HG02981 (cell line): ENCODE measurements around the gene CFAP20DC.
"Not testable (repeated sequence)": the region's sequence is repeated elsewhere in the genome, so short reads cannot be mapped to it uniquely, and the experiment has no call there.

ENCODE experiments used
- ATAC-seq: cut with Tn5 transposase; IDR thresholded peaks from one replicate; pipeline ENCODE4 v1.9.1; 2021; ENCODE audit warnings: mild to moderate bottlenecking, moderate library complexity; ENCODE audit not compliant: unreplicated experiment

CFAP20DC gene

GRCh38 chr3:58751882-58752567 lies 297.8 kb downstream of the CFAP20DC start:
- ATAC-seq, result no peak

DNA sequence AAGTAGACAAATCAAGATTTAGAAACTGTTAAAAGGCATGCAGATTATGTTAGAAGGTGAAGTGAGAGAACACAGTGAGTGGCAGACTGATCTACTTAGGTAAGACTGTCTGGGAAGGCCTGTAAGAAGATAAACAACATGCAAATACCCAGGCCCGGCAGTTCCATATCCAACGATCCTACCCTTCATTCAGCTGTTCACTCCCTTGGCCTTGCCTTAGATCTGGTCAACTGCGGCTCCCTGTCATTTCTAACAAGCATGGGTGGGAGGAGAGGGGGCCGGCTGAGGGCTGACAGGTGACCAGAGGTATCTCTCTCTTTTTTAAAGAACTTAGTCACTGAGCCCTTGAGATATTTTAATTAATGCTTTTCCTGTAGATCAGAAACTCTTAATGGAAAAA lies 298.6 kb downstream of the CFAP20DC start:
- no peak for ATAC-seq

- ATAC-seq, result no peak
Observed at GRCh38 chr3:58749948-58750347, 299.9 kb downstream of the CFAP20DC start.

DNA sequence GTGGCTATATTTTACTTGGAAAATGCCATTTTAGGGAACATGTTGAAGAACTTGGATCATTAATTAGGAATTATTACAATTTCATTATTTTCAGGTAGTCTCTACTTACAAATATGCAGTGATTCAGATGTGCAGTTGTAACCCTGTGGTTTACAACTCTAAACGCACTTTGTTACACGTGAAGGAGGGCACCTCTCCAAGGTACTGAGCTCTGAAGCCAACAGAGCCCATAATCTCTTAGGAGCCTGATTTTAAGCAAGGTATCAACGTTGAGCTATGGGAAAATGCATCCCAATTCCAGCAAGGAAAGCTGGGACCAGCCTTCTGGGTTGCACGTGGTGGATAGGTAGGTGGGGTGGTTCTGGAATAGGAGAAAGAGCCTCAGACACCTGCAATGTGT lies 301.8 kb downstream of the CFAP20DC start:
- no peak for ATAC-seq

- ATAC-seq, result no peak
Observed at GRCh38 chr3:58746758-58747157, 303.1 kb downstream of the CFAP20DC start.

DNA sequence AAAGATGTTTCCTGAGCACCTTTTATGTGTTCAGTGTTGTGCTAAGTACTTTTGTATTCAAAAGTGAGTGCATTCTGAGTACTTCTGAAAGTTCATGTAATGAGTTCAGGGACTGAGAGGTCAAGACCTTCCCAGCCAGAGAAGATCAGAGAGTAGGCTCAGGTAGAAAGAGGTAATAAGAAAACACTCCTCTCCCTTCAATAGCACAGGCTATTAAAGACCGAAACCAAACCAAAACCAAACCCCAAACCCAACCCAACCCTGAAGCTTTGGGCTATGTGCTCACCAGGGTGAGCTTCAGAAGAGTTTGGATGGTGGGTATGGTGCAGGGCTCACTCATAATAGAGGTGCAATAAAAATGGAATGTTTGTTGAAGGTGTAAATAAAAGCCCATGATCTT lies 306.5 kb downstream of the CFAP20DC start:
- no peak for ATAC-seq

- no peak for ATAC-seq
Observed at GRCh38 chr3:58742239-58742638, 307.6 kb downstream of the CFAP20DC start.

- ATAC-seq, result no peak
Observed at GRCh38 chr3:58737644-58738043, 312.2 kb downstream of the CFAP20DC start.

- no peak for ATAC-seq
Observed at GRCh38 chr3:58731673-58732072, 318.2 kb downstream of the CFAP20DC start.

- no peak for ATAC-seq
Observed at GRCh38 chr3:58728723-58729122, 321.1 kb downstream of the CFAP20DC start.

- no peak for ATAC-seq
Observed at GRCh38 chr3:58725326-58725853, 324.4 kb downstream of the CFAP20DC start.

GRCh38 chr3:58724336-58724735 lies 325.5 kb downstream of the CFAP20DC start:
- no peak for ATAC-seq

DNA sequence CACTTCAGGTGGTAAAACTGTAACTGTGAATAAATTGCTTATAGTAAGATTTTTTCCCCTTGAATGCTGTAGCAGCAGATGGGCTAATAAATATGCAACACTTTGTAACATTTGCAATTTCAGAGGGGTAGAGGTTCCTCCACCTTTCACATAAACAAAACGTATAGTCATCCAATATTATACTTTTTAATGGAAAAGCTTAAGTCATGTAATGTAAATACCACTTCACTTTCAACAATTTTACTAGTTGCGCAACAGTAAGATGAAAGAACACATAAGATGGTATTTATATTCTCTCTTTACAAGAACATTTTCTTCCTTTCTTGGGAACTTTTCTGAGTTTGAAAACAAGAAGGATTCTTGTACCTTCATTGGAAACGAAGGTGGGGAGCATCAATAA lies 326.7 kb downstream of the CFAP20DC start:
- no peak for ATAC-seq

GRCh38 chr3:58722561-58722960 lies 327.3 kb downstream of the CFAP20DC start:
- no peak for ATAC-seq

- no peak for ATAC-seq
Observed at GRCh38 chr3:58720526-58720925, 329.3 kb downstream of the CFAP20DC start.

GRCh38 chr3:58719684-58720083 lies 330.1 kb downstream of the CFAP20DC start:
- ATAC-seq, result no peak

DNA sequence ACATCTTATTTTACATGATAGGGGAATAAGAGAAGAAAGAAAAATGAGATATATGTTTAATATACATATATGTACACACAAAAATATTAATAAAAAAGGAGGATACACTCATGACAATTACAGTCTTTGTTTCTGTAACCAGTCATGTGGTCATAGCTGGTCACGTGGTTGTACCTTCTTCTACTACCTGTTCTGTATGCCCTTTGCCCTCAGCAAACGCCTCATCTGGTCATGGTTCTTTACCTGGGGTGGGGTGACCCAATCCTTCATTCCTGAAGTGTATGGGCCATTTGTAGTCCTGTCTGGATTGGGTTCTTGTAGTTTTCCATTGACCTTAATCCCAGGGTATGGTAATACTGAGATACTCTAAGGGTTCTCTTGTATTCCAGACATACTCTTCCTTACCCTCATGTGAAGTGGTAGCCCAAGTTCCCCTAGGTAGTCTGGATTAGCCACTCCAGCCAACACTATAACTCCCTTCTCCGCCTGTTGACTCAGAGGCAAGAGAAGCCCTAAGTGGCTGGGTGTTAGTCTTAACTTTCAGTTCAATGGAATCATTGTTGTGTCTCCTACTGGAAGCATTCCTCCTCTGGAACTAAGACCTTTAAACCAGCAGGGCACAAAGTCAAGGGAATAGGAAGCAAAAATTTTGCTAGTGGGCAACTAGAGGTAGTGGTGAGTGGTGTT lies 336.0 kb downstream of the CFAP20DC start:
- no peak for ATAC-seq

GRCh38 chr3:58711871-58712270 lies 338.0 kb downstream of the CFAP20DC start:
- no peak for ATAC-seq

- ATAC-seq, result not testable (repeated sequence)
Observed at GRCh38 chr3:58708983-58709382, 340.8 kb downstream of the CFAP20DC start.

GRCh38 chr3:58708116-58708791 lies 341.6 kb downstream of the CFAP20DC start:
- ATAC-seq, result no peak

DNA sequence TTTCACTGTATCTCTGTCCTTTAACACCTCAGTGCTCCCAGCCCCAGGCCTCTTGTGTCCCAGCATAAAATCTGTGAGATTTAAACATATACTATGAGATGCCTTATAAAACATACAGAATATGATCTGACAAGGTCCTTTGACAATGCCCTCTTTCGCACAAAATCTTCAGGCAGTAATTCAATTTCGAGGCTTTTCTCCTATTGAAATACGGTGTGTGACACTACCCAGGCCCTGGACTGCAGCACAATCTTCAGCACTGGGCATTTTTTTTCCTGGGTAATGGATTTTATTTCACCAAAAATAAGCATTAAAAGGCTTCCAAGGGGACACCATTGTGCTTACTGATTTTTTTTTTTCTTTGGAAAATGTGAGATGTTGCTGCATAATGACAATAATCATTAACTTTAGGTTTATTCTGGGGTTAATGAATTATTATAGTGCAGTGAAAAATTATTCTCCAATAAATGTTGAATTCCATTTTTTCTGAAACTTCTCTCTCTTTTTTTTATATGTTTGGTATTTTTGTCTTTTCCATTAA lies 342.4 kb downstream of the CFAP20DC start:
- no peak for ATAC-seq
